H9 (cell line): Measurements from ENCODE around the gene TPCN2. TPM values are rescaled to one million over a fixed set of nuclear protein-coding genes. Genes with fewer than 3 reads are reported as not detected.

Experiments used
- DNase-seq: peaks from one replicate; pipeline ENCODE4 v3.0.0-alpha.2; 2017
- H2AFZ ChIP-seq: one replicate; pipeline ENCODE4 v1.6.1; 2013; ENCODE audit warnings: mild to moderate bottlenecking, low read length, control low read depth, moderate library complexity
- H2AK5ac ChIP-seq: 2 replicates; pipeline ENCODE4 v1.6.1; 2013; ENCODE audit warnings: low read length, control low read depth, mixed read lengths; ENCODE audit not compliant: insufficient read length
- H2BK120ac ChIP-seq: one replicate; pipeline ENCODE4 v1.6.1; 2013; ENCODE audit warnings: low read depth, mild to moderate bottlenecking, low read length, control low read depth, inconsistent platforms; ENCODE audit not compliant: poor library complexity, severe bottlenecking
- H2BK12ac ChIP-seq: 2 replicates; pipeline ENCODE4 v1.6.1; 2013; ENCODE audit warnings: low read length, control low read depth, mixed read lengths, low read depth; ENCODE audit not compliant: insufficient read length
- H2BK15ac ChIP-seq: 2 replicates; pipeline ENCODE4 v1.6.1; 2013; ENCODE audit warnings: low read depth, low read length, control low read depth
- H2BK20ac ChIP-seq: one replicate; pipeline ENCODE4 v1.6.1; 2013; ENCODE audit warnings: low read depth, mild to moderate bottlenecking, low read length, control low read depth, inconsistent platforms; ENCODE audit not compliant: poor library complexity, severe bottlenecking
- H2BK5ac ChIP-seq: 2 replicates; pipeline ENCODE4 v1.6.1; 2013; ENCODE audit warnings: low read length, control low read depth, mixed read lengths; ENCODE audit not compliant: insufficient read length
- H3K14ac ChIP-seq: 2 replicates; pipeline ENCODE4 v1.6.1; 2013; ENCODE audit warnings: low read length, control low read depth; ENCODE audit not compliant: insufficient read depth
- H3K18ac ChIP-seq: 2 replicates; pipeline ENCODE4 v1.6.1; 2013; ENCODE audit warnings: low read depth, mild to moderate bottlenecking, mixed read lengths, low read length, control low read depth; ENCODE audit not compliant: insufficient read length
- H3K23ac ChIP-seq: 2 replicates; pipeline ENCODE4 v1.6.1; 2013; ENCODE audit warnings: low read length, control low read depth, mixed read lengths, low read depth; ENCODE audit not compliant: insufficient read length
- H3K23me2 ChIP-seq: 2 replicates; pipeline ENCODE4 v1.6.1; 2013; ENCODE audit warnings: low read depth, mild to moderate bottlenecking, mixed read lengths, low read length, control low read depth; ENCODE audit not compliant: insufficient read length, poor library complexity, severe bottlenecking
- H3K27ac ChIP-seq: 2 replicates; pipeline ENCODE4 v1.5.1; 2013; ENCODE audit warnings: low read length, control low read depth, mixed read lengths, low read depth; ENCODE audit not compliant: insufficient read length
- H3K27me3 ChIP-seq: 2 replicates; pipeline ENCODE4 v1.6.1; 2013; ENCODE audit warnings: low read length, control low read depth, inconsistent platforms; ENCODE audit not compliant: insufficient read depth
- H3K4ac ChIP-seq: 2 replicates; pipeline ENCODE4 v1.6.1; 2013; ENCODE audit warnings: low read depth, mild to moderate bottlenecking, control low read depth, inconsistent platforms, low read length, moderate library complexity
- H3K4me1 ChIP-seq: 2 replicates; pipeline ENCODE4 v1.6.1; 2013; ENCODE audit warnings: low read length, control low read depth, inconsistent platforms; ENCODE audit not compliant: insufficient read depth
- H3K4me2 ChIP-seq: 2 replicates; pipeline ENCODE4 v1.6.1; 2013; ENCODE audit warnings: low read length, control low read depth, mixed read lengths; ENCODE audit not compliant: insufficient read length, insufficient read depth
- H3K56ac ChIP-seq: 2 replicates; pipeline ENCODE4 v1.6.1; 2013; ENCODE audit warnings: low read depth, mild to moderate bottlenecking, mixed read lengths, low read length, control low read depth; ENCODE audit not compliant: insufficient read length
- H3K79me1 ChIP-seq: 2 replicates; pipeline ENCODE4 v1.6.1; 2013; ENCODE audit warnings: low read depth, mild to moderate bottlenecking, moderate library complexity, low read length, control low read depth, inconsistent platforms; ENCODE audit not compliant: insufficient read depth, poor library complexity, severe bottlenecking
- H3K79me2 ChIP-seq: 2 replicates; pipeline ENCODE4 v1.6.1; 2013; ENCODE audit warnings: low read length, control low read depth, inconsistent platforms; ENCODE audit not compliant: insufficient read depth
- H3K9ac ChIP-seq: 2 replicates; pipeline ENCODE4 v1.6.1; 2013; ENCODE audit warnings: low read length, control low read depth, mixed read lengths; ENCODE audit not compliant: insufficient read length; ENCODE audit errors: extremely low read depth
- H3K9me3 ChIP-seq: one replicate; pipeline ENCODE4 v1.6.1; 2013; ENCODE audit warnings: low read depth, low read length, inconsistent platforms; ENCODE audit not compliant: control insufficient read depth
- H3T11ph ChIP-seq: one replicate; pipeline ENCODE4 v1.6.1; 2013; ENCODE audit warnings: mild to moderate bottlenecking, low read length, control low read depth, inconsistent platforms
- H4K20me1 ChIP-seq: one replicate; pipeline ENCODE4 v1.6.1; 2013; ENCODE audit not compliant: control insufficient read depth, insufficient read length, insufficient read depth
- H4K5ac ChIP-seq: 2 replicates; pipeline ENCODE4 v1.6.1; 2013; ENCODE audit warnings: low read depth, mild to moderate bottlenecking, mixed read lengths, low read length, control low read depth; ENCODE audit not compliant: insufficient read length
- H4K8ac ChIP-seq: replicated peaks from 2 replicates; pipeline ENCODE4 v1.6.1; 2013; ENCODE audit warnings: low read length, control low read depth, mixed read lengths, low read depth; ENCODE audit not compliant: insufficient read length
- H4K91ac ChIP-seq: 2 replicates; pipeline ENCODE4 v1.6.1; 2013; ENCODE audit warnings: low read depth, mild to moderate bottlenecking, moderate library complexity, mixed read lengths, low read length, control low read depth; ENCODE audit not compliant: insufficient read length
- H3K27ac Mint-ChIP-seq, 3 experiments: 2 replicates in 2 of 3; 3 replicates in 1 of 3; pipeline ENCODE4 v1.8.0; 2020 to 2021; ENCODE audit warnings: mixed read lengths in 3 of 3, mild to moderate bottlenecking in 1 of 3, moderate library complexity in 1 of 3
- H3K27me3 Mint-ChIP-seq: 2 replicates; pipeline ENCODE4 v1.8.0; 2021; ENCODE audit warnings: low read depth, mild to moderate bottlenecking, moderate library complexity, mixed read lengths
- H3K36me3 Mint-ChIP-seq, 3 experiments: 2 replicates in 2 of 3; 3 replicates in 1 of 3; pipeline ENCODE4 v1.8.0; 2020 to 2021; ENCODE audit warnings: low read depth in 3 of 3, mixed read lengths in 3 of 3; ENCODE audit not compliant: insufficient read depth in 1 of 3
- H3K4me1 Mint-ChIP-seq, 2 experiments: 2 replicates each; pipeline ENCODE4 v1.8.0; 2020; ENCODE audit warnings: mixed read lengths in 2 of 2
- H3K4me3 Mint-ChIP-seq, 2 experiments: 2 replicates in 1 of 2; 3 replicates in 1 of 2; pipeline ENCODE4 v1.8.0; 2020 to 2021; ENCODE audit warnings: mild to moderate bottlenecking in 2 of 2, mixed read lengths in 2 of 2, moderate library complexity in 1 of 2
- H3K9me3 Mint-ChIP-seq, 2 experiments: 2 replicates in 1 of 2; 3 replicates in 1 of 2; pipeline ENCODE4 v1.8.0; 2020; ENCODE audit warnings: mild to moderate bottlenecking in 2 of 2, mixed read lengths in 2 of 2, moderate library complexity in 1 of 2
- WGBS: extraction: QIAGEN DNeasy Blood & Tissue Kit; methylation state at CpG from one replicate; pipeline ENCODE4 v1.1.7; 2013; ENCODE audit warnings: missing lambda C conversion rate, low lambda C conversion rate, mixed read lengths; ENCODE audit not compliant: insufficient read length; ENCODE audit errors: extremely low coverage; 5-methylcytosine and 5-hydroxymethylcytosine counted together
- total RNA-seq: library from RNA; stranded (reverse); gene quantifications from 2 replicates; pipeline ENCODE4 v1.2.1, GENCODE V29; 2021
- TF ChIP-seq, protein P1 (sequence below): fragments of 200-600 bp; sonication (generic); conservative IDR thresholded peaks from 3 replicates; pipeline ENCODE4 v1.8.0; 2021; ENCODE audit warnings: antibody characterized with exemption, mild to moderate bottlenecking

Gene TPCN2
- total RNA-seq, 1 experiment from 2014 or later, result 16.8 TPM

DNA sequence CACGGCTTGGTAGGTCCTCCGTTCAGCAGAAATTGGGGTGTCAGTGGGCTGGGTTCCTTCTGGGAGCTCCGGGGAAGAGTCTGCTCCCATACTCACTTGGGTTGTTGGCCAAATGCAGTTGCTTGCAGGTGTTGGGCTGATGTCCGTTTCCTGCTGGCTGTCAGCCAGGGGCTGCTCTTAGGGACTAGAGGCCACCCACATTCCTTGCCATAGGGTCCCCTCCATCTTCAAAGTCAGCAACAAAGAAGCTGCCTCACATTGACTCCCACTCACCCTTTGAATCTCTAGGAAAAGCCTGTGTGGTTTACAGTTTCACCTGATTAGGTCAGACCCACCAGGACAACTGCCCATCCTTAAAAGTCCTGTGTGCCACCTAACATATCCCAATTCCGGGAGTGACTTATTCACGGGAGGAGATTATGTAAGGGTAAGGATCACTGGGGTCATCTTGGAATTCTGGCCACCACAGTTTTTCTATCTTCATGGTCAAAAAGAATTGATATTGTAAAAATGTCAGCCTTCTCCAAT, 43.0 kb downstream of the TPCN2 start:
- no peak overlapping the region for H2BK120ac ChIP-seq
- no peaks in the 10 kb centered on the region for H3K4me1 ChIP-seq
- H2BK12ac ChIP-seq, result no peak overlapping the region
- no peaks in the 10 kb centered on the region for H3K79me2 ChIP-seq
- no peak overlapping the region for H2BK20ac ChIP-seq
- no peaks in the 10 kb centered on the region for H3K27me3 ChIP-seq
- no peak overlapping the region for H3K56ac ChIP-seq
- no peak overlapping the region for H4K91ac ChIP-seq
- no peak overlapping the region for H3K23ac ChIP-seq
- Mint-ChIP-seq H3K4me3 (no peak overlapping the region), H3K36me3 (peaks cover 8 to 38% (median 32%) of the 10 kb centered on the region in 3 experiments), H3K27ac (no peak overlapping the region), H3K4me1 (peaks cover 10 to 22% of the 10 kb centered on the region in 2 experiments), H3K9me3 (no peaks in the 10 kb centered on the region), H3K27me3 (no peaks in the 10 kb centered on the region)
- H3K14ac ChIP-seq, result no peak overlapping the region
- H3T11ph ChIP-seq, result no peak overlapping the region
- H2BK5ac ChIP-seq, result no peak overlapping the region
- H3K9me3 ChIP-seq, result no peaks in the 10 kb centered on the region
- no peak overlapping the region for H2BK15ac ChIP-seq
- H4K8ac ChIP-seq, result no peak overlapping the region
- TF ChIP-seq, protein P1, sequence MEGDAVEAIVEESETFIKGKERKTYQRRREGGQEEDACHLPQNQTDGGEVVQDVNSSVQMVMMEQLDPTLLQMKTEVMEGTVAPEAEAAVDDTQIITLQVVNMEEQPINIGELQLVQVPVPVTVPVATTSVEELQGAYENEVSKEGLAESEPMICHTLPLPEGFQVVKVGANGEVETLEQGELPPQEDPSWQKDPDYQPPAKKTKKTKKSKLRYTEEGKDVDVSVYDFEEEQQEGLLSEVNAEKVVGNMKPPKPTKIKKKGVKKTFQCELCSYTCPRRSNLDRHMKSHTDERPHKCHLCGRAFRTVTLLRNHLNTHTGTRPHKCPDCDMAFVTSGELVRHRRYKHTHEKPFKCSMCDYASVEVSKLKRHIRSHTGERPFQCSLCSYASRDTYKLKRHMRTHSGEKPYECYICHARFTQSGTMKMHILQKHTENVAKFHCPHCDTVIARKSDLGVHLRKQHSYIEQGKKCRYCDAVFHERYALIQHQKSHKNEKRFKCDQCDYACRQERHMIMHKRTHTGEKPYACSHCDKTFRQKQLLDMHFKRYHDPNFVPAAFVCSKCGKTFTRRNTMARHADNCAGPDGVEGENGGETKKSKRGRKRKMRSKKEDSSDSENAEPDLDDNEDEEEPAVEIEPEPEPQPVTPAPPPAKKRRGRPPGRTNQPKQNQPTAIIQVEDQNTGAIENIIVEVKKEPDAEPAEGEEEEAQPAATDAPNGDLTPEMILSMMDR, result no peak
- no peak overlapping the region for H3K27ac ChIP-seq
- H3K18ac ChIP-seq, result no peak overlapping the region
- H3K9ac ChIP-seq, result no peak overlapping the region
- no peak overlapping the region for H3K4ac ChIP-seq
- WGBS, result no CpG with 5 or more reads among the region's 6 CpGs
- no peaks in the 10 kb centered on the region for H3K23me2 ChIP-seq
- no peak overlapping the region for H3K4me2 ChIP-seq
- H3K79me1 ChIP-seq, result no peaks in the 10 kb centered on the region
- DNase-seq, result no peak
- H4K5ac ChIP-seq, result no peak overlapping the region
- no peaks in the 10 kb centered on the region for H4K20me1 ChIP-seq
- H2AFZ ChIP-seq, result no peak overlapping the region
- H2AK5ac ChIP-seq, result no peak overlapping the region
